Mononuclear cell (primary cell): ENCODE measurements around the gene FSCN2. TPM values are rescaled to one million over a fixed set of nuclear protein-coding genes. Genes with fewer than 3 reads are reported as not detected.

Experiments used
- H3K27me3 ChIP-seq: 2 replicates; pipeline ENCODE4 v1.6.0; 2011; ENCODE audit warnings: low read length, control low read depth; ENCODE audit not compliant: insufficient read depth
- H3K4me1 ChIP-seq: 2 replicates; pipeline ENCODE4 v1.5.1; 2011; ENCODE audit warnings: mild to moderate bottlenecking, low read length, control low read depth; ENCODE audit not compliant: insufficient read depth
- H3K4me3 ChIP-seq: 2 replicates; pipeline ENCODE4 v1.5.1; 2011; ENCODE audit warnings: mild to moderate bottlenecking, low read length, moderate library complexity
- H3K9me3 ChIP-seq: 2 replicates; pipeline ENCODE4 v1.5.1; 2011; ENCODE audit warnings: low read depth, mild to moderate bottlenecking, control low read depth, low read length
- total RNA-seq: library from RNA; depleted of rRNA; stranded (reverse); fragments of >200 nt; gene quantifications from one replicate; pipeline ENCODE4 v1.2.3, GENCODE V29; 2012

The FSCN2 gene
- total RNA-seq, 1 donor = 0.52 TPM

DNA sequence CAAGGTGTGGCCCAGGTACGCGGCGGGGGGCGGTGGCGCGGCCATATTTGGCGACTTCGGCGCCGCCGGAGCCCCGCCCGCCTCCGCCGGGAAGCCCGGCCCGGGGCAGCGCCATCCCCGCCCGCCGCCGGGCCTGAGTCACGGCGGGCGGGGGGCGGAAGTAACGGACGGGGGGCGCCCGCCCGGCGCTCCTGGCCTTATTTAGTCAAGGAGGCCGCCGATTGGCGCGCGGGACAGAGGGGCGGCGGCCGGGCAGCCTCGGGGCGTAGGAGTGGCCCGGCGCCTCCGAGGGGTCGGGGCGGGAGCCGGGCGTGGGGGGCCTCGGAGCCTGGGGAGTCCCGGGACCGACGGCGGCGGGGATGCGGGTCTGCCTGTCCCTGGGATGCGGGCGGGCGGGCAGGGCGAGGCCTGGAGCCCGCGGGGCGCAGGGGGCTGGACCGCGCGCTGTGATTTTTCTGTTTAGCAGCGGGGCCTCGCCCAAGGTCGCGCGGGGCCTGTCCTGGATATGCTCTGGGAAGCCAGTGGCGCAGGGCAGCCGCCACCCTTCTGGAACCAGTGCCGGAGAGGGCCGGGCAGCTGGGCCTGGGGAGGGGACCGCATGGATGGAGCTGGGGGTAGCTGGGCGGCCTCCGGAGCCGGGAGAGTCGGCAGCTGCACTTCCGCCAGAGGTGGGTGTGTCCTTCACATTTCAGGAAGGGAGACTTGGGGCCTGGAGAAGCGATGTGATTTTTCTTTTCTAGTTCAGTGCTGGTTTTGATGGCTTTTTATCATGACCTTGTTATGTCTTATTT is 13.2 kb upstream of the FSCN2 start:
- H3K27me3 ChIP-seq = no peaks in the 10 kb centered on the region
- peak overlapping the region; percentile 54 for H3K4me3 ChIP-seq
- H3K4me1 ChIP-seq = peaks cover 75% of the 10 kb centered on the region
- no peaks in the 10 kb centered on the region for H3K9me3 ChIP-seq

DNA sequence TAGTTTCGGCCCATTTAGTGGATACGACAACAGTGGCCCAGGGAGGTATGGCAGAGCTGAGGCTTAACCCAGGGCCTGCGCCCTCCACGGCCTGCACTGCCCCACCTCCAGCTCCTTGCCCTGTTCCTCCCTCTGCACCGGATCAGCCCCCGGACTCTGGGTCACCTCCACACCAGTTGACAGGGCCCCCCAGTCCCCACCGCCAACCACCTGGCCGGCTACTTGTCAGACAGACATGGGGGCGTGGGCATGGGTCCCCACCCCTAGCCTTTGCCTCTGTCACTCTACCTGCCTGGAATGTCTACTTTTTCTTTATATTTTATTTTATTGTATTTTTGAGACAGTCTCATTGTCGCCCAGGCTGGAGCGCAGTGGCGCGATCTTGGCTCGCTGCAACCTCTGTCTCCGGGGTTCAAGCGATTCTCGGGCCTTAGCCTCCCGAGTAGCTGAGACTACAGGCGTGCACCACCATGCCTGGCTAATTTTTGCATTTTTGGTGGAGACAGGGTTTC is 12.6 kb upstream of the FSCN2 start:
- Histone ChIP-seq H3K27me3 (no peaks in the 10 kb centered on the region), H3K4me3 (peak overlapping the region; percentile 54), H3K4me1 (peaks cover 71% of the 10 kb centered on the region), H3K9me3 (no peaks in the 10 kb centered on the region)

DNA sequence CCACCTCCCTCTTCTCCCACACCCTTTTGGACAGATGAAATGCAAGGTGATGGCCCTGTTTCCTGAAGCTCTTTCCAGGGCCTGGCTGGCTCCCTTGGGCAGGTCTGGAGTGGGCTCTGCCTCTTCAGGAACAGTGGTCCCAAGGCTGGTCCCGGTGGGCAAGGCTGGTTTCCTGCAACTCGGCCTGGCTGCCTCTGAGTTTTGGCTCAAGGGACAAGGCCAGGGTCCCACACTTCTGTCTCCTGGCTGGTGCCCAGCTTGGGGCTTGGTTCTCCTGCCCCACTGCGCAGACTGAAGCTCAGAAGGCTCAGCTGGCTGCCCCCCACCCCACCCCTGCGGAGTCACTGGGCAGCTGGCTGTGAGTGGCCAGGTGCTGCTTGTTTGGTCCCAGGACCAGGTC is 11.7 kb upstream of the FSCN2 start:
- Histone ChIP-seq H3K9me3 (no peaks in the 10 kb centered on the region), H3K4me1 (peaks cover 63% of the 10 kb centered on the region), H3K27me3 (no peaks in the 10 kb centered on the region), H3K4me3 (no peak overlapping the region)

DNA sequence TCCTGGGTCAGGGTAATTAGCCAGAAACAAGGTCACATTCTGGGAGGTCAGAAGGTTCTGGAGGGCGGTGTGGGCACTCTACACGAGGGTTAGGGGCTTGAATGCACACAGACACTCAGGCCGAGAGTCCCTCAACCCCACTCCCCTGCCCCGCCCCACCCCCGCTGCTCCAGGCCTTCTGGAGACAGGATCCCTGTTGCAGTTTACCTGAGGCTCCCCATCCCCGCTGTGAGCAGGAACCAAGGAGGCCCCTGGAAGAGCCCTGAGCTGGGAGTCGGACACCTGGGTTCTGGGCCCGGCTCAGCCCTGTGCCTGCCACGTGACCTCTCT is 11.2 kb upstream of the FSCN2 start:
- Histone ChIP-seq H3K4me1 (peaks cover 60% of the 10 kb centered on the region), H3K27me3 (no peaks in the 10 kb centered on the region), H3K4me3 (no peak overlapping the region), H3K9me3 (no peaks in the 10 kb centered on the region)

DNA sequence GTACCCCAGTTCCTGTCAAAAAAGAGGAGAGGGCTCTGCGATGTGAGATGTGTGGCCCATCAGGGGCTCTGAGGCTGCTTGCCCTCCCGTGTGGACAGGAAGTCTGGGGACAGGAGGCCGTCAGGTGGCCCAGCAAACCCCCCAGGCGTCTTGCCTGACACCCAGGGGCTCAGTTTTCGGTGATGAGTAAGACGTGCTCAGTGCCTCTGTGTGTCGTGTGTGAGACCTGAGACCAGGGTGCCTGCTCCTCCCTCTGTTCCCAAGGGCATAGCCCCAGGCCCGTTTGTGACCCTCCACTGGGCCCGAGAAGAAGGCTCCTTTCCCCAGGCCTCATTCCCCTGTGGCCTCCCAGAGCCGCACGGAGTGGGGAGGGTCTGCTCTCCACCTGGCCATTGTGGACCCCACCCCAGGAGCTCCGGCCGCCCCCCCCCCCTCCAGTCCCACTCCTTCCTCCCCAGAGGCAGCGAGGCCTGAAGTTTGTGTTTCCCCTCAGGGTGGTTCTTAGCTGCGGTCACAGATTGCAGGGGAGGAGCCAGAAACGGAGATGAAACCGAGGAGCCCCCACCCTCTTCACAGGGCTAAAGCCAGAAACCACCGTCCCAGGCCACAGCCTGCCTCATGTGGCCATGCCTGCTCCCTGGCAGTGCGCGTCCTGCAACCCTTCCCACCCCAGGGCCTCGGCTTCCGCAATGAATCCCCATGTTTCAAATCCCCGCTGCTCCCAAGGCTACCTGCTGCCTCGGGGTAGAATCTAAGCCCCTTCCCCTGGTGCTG is 10.7 kb upstream of the FSCN2 start:
- no peaks in the 10 kb centered on the region for H3K9me3 ChIP-seq
- peaks cover 60% of the 10 kb centered on the region for H3K4me1 ChIP-seq
- H3K4me3 ChIP-seq = no peak overlapping the region
- no peaks in the 10 kb centered on the region for H3K27me3 ChIP-seq

DNA sequence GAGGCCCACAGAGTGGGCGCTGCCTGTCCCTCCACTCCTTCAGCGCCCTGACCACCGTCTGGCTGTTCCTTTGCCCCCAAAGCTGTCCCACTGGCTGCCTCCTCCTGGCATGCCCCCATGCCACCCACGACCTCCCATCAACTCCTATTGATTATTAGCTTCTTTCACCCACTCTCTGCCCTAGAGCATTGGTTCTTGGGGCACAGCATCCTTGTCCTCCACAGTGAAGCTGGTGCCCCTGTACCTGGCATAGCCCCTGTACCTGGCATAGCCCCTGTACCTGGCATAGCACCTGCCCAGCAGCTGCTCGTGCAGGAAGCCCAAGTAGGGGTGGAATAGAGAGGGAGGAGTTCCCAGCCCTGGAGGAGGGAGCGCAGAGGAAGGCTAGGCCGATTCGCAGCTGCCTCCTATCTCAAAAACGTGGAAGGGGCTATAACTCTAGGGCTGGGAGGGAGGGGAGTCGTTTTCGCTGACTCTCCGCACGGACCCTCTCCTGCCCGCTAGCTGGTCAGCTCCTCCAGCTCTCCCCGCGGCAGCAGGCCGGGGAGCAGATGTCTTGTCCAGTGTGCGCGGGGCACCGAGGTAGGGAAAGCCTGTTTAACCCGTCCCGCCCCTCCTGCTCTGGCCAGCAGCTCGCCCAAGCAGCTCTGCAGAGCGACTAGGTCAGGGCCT is 9.9 kb upstream of the FSCN2 start:
- H3K27me3 ChIP-seq = no peaks in the 10 kb centered on the region
- no peak overlapping the region for H3K4me3 ChIP-seq

DNA sequence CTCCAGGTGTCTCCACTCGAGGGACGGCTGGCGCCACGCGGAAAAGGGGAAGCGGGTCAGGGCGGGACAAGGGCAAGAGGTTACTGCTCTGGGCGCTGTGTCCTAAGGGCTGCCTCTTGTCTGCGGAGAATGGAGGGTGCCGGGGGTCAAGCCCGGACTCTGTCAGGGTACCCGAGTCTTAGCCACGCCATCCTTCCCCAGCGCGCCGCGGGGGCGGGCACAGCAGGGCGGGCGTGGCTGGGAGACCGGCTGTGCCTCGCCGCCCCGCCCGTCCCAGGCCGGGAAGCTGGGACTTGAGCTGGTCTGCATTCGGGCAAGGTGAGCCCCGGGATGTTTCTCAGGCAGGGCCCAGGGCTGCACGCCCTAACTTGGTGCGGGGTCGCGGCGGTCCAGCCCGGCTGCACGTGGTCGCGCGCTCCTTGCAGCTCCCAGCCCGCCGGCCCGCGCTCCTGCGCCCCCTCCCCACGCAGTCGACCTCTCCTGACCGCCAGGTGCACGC is 9.3 kb upstream of the FSCN2 start:
- no peaks in the 10 kb centered on the region for H3K27me3 ChIP-seq
- peaks cover 54% of the 10 kb centered on the region for H3K4me1 ChIP-seq
- peak overlapping the region; percentile 35 for H3K4me3 ChIP-seq

More for the DNA sequence above, 9.9 kb upstream of the FSCN2 start:
- no peaks in the 10 kb centered on the region for H3K9me3 ChIP-seq
- H3K4me1 ChIP-seq = peaks cover 60% of the 10 kb centered on the region

DNA sequence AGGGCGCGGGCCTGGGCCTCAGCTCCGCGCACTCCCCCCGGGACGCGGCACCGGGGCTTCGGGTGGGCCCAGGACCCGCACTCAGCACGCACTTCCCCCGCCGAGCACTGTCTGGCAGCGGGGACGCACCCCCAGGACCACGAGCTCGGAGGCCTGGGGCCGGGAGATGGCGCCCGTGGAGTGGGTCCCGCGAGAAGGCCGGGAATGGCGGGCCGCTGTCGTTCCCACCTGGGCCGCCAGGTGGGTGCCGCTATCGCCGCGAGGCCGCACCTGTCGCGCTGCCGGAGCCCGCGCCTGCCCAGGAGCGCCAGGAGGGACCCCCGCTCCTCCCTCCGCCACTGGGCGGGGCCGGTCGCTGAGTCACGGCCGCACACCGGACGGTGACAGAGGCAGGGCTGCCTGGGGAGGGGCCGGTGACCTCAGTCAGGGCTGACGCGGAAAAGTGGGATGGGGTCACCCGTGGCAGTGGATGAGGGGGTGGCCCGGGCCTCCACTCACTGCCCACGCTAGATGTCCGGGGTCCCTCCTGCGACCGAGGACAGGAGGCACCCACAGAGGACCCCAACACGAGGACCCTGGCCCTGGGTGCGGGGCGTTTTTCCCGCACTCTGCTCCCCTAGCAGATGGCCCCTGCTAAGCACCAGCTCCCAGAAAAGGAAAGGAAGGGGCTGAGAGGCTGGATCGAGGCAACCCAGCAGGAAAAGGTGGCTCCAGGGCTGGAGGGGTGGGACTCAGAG is 8.7 kb upstream of the FSCN2 start:
- H3K27me3 ChIP-seq = no peaks in the 10 kb centered on the region
- H3K9me3 ChIP-seq = no peaks in the 10 kb centered on the region
- peak overlapping the region; percentile 35 for H3K4me3 ChIP-seq
- peaks cover 50% of the 10 kb centered on the region for H3K4me1 ChIP-seq

More for the DNA sequence above, 9.3 kb upstream of the FSCN2 start:
- H3K9me3 ChIP-seq = no peaks in the 10 kb centered on the region

DNA sequence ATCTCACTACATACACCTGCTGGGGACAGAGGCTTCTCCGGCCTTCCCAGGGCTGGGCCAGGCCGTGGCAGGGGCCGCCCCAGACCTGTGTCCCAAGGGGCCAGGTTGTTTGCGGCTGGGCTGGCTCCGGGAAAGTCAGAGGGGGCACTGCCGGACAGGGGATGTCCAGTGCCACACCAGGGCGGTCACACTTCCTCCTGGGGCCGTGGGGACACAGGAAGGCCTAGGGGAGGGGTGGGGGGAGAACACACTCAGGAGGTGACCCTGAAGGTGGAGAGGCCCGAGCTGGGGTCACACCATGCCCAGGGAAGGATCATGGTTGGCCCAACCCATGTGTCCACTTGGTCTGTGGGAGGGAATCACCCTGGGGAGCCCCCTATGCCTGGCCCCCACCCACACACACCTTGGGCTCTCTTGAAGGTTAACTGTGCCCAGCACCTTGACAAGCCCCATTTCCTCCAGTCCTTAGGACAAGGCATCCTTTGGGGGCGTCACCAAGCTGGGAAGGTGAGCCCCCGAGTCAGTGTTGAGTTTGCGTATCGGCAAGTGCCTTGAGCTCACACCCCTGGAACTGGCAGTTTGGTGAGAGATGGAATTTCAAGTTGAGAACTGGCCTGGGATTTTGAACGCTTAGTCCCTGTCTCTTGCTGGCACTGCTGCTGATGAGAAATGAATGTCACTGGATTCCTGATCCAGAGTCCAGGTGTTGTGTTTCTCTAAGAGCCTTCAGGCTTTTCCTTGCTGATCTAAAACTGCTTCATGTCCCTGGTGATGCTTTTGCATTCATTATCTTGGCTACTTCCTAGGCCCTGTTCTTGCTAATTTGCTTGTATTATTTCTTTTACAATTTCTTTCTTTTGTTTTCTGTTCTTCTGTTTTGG is 7.9 kb upstream of the FSCN2 start:
- H3K27me3 ChIP-seq = no peaks in the 10 kb centered on the region
- peaks cover 47% of the 10 kb centered on the region for H3K4me1 ChIP-seq
- H3K9me3 ChIP-seq = no peaks in the 10 kb centered on the region
- no peak overlapping the region for H3K4me3 ChIP-seq

DNA sequence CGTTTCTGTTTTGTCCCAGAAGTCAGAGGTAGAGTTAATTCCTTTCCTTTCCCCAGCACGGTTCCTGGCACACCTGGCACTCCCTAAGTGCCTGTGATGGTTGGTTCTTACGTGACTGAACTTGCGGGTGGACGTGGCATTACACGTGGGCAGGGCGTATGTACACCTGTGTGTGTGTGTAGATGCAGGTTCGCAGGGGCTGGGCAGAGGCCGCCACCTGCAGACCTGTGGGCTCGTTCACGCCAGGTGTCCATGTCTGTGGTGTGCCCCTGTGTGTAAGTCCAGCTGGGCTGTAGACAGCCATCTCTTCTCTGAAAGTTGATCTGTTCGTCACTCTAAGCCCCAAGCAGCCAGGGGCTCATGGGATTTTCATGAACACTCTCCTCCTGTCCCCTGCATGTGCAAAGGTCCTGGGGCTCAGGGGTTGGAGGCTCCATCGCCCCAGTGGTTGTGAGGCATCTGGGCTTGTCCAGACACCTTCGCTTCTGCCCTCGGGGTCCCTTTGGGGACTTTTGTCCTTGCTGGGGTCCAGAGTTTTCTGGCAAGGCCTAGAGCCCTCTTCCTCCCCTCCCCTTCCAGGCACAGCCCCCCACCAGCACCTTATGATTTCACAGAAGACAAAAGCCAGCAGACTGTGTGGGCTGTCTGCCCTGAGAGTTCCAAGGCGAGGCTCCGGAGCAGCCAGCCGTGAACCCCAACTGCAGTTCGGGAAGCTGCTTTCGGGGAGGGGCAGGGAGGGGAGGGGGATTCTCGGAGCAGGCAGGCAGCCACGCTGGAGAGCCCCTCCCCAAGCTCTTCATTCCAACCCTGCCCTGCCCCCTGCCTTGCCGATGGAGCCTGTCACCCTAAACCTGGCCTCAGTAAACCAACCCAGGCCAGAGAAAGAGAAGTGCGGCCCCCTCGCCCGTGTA is 5.4 kb upstream of the FSCN2 start:
- no peak overlapping the region for H3K4me3 ChIP-seq
- no peaks in the 10 kb centered on the region for H3K27me3 ChIP-seq
- no peaks in the 10 kb centered on the region for H3K9me3 ChIP-seq
- peaks cover 24% of the 10 kb centered on the region for H3K4me1 ChIP-seq

DNA sequence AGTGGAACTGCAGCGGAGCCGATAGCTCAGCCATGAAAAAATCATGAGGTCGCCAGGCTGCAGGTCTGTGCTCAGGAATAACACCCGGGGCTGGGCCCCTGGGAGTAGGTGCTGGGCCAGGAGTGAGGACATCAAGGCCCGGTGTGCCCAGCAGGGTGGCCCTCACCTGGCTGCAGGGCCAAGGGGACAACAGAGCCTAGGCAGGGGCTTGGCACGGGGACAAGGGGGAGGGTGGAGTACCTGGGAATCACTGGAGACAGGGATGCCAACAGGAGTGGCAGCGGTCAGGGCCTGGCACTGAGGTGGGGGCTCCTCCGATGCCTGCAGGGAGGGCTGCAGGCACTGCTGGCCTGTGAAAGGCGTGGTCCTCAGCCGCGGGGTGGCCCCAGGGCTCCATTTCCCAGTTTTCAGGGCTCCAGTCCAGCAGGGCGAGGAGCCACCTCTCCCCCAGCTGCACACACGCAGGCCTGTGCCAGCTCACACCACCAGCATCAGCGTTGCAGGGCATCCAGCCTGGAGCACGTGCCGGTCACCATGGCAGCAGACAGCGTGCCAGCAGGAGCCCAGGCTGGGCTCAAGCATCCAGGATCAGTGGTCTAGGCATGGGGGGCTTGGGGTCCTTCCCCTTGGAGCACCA is 4.7 kb upstream of the FSCN2 start:
- Histone ChIP-seq H3K27me3 (no peaks in the 10 kb centered on the region), H3K4me3 (no peak overlapping the region), H3K9me3 (no peaks in the 10 kb centered on the region), H3K4me1 (peaks cover 16% of the 10 kb centered on the region)

DNA sequence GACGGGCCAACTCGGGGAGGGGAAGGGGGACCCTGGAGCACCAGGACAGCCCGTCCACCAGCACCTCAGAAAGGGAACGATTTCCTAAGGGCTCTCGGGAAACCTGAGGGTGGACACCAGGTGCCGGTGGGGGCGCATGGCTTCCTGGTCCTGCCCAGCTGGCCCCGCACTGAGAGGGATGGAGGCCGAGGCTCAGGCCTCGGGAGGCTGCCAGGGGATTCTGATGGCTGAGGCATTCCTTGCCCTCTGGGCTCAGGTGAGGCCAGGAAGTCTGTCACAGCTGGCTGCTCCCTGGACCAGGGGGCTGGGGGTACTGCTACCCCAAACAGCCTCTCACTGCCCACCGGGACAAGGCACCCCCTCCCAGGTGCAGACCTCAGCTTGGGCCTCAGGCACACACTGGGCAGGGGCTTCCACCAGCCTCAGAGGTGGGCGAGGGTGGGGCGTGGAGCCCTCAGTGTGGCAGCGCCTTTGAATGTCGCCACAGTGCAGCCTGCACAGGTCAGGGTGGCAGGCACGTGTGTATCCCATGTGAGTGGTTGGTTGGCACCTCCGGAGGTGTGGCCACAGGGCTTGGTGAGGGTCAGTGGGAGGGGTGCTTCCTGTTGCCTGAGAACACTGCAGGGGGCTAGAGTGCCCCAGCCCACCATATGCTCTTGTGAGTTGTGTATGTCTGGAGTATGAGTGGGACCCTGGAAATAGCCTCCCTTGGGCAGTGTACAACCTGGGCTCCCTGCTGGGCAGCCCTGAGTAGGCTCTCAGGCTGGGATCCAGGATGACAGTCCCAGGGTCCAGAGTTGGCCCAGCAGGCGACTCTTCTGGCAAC is 3.9 kb upstream of the FSCN2 start:
- no peaks in the 10 kb centered on the region for H3K27me3 ChIP-seq
- H3K9me3 ChIP-seq = no peaks in the 10 kb centered on the region
- H3K4me3 ChIP-seq = no peak overlapping the region
- H3K4me1 ChIP-seq = peaks cover 9% of the 10 kb centered on the region
